SK-N-SH (cell line): ENCODE data around the gene NOS1. TPM values are rescaled to one million over a fixed set of nuclear protein-coding genes. Genes with fewer than 3 reads are reported as not detected.

ENCODE experiments used
- CTCF ChIA-PET: fragments of 300-600, 350-600 bp; formaldehyde crosslinking; extraction: SDS; loops from one replicate; lab custom pipeline; 2021; lab: Yijun Ruan, JAX
- POLR2A ChIA-PET: fragments of 350-600 bp; sonication (Branson Sonifier 250); formaldehyde crosslinking; extraction: SDS; loops from one replicate; lab custom pipeline; 2020; ENCODE audit warnings: antibody characterized with exemption, inconsistent platforms; lab: Yijun Ruan, JAX
- DNase-seq: peaks from one replicate; pipeline ENCODE4 v3.0.0; 2012
- H2AFZ ChIP-seq: fragments of 200-600 bp; sonication (generic); 2 replicates; pipeline ENCODE4 v1.8.1; 2016; ENCODE audit warnings: antibody characterized with exemption, mild to moderate bottlenecking, low read depth
- H3F3A ChIP-seq: fragments of 200-600 bp; sonication (generic); replicated peaks from 2 replicates; pipeline ENCODE3; 2016; ENCODE audit warnings: antibody characterized with exemption, mild to moderate bottlenecking; ENCODE audit not compliant: insufficient read depth
- H3K27ac ChIP-seq, 2 experiments: fragments of 200-500 bp in 1 of 2; fragments of 200-600 bp in 1 of 2; sonication (Bioruptor generic) in 1 of 2; sonication (generic), shearing (Covaris generic) in 1 of 2; 2 replicates each; pipeline versions ENCODE4 v1.5.1 to v1.6.1; 2014 to 2016; ENCODE audit warnings: low read depth in 2 of 2, inconsistent platforms in 1 of 2, low read length in 1 of 2, mild to moderate bottlenecking in 1 of 2, mixed read lengths in 1 of 2
- H3K27me3 ChIP-seq: fragments of 200-600 bp; sonication (generic), shearing (Covaris generic); 2 replicates; pipeline ENCODE4 v1.6.1; 2016; ENCODE audit warnings: mixed run types; ENCODE audit not compliant: insufficient read depth
- H3K36me3 ChIP-seq, 2 experiments: fragments of 200-500 bp in 1 of 2; fragments of 200-600 bp in 1 of 2; sonication (Bioruptor generic) in 1 of 2; sonication (generic) in 1 of 2; replicated peaks in 1 of 2; 2 replicates each; pipeline versions ENCODE3 to v1.5.1; 2014 to 2016; ENCODE audit warnings: low read length in 1 of 2, mild to moderate bottlenecking in 1 of 2; ENCODE audit not compliant: insufficient read depth in 2 of 2, control insufficient read depth in 1 of 2
- H3K4me1 ChIP-seq, 2 experiments: fragments of 200-500 bp in 1 of 2; fragments of 200-600 bp in 1 of 2; sonication (Bioruptor generic) in 1 of 2; sonication (generic), shearing (Covaris generic) in 1 of 2; 2 replicates each; pipeline versions ENCODE4 v1.5.1 to v1.6.1; 2014 to 2016; ENCODE audit warnings: low read depth in 1 of 2, low read length in 1 of 2, mixed run types in 1 of 2; ENCODE audit not compliant: insufficient read depth in 2 of 2, control insufficient read depth in 1 of 2
- H3K4me2 ChIP-seq: fragments of 200-600 bp; sonication (generic), shearing (Covaris generic); 2 replicates; pipeline ENCODE4 v1.6.1; 2017; ENCODE audit warnings: mixed run types
- H3K4me3 ChIP-seq, 2 experiments: fragments of 200-500 bp in 1 of 2; fragments of 200-600 bp in 1 of 2; sonication (Bioruptor generic) in 1 of 2; sonication (generic), shearing (Covaris generic) in 1 of 2; 2 replicates each; pipeline versions ENCODE4 v1.5.1 to v1.8.1; 2014 to 2016; ENCODE audit warnings: low read depth in 2 of 2, inconsistent platforms in 1 of 2, low read length in 1 of 2, mild to moderate bottlenecking in 1 of 2, mixed read lengths in 1 of 2, moderate library complexity in 1 of 2
- H3K79me2 ChIP-seq: fragments of 200-600 bp; sonication (generic); 2 replicates; pipeline ENCODE4 v1.8.1; 2017; ENCODE audit warnings: mild to moderate bottlenecking; ENCODE audit not compliant: insufficient read depth
- H3K9ac ChIP-seq: fragments of 200-600 bp; sonication (generic); 2 replicates; pipeline ENCODE4 v1.6.1; 2017; ENCODE audit warnings: mixed run types
- H3K9me2 ChIP-seq: fragments of 200-600 bp; sonication (generic); 2 replicates; pipeline ENCODE4 v1.6.1; 2017; ENCODE audit warnings: mixed run types
- H3K9me3 ChIP-seq: fragments of 200-600 bp; sonication (generic); 2 replicates; pipeline ENCODE4 v1.6.1; 2017; ENCODE audit warnings: mixed run types, mild to moderate bottlenecking, moderate library complexity
- H4K20me1 ChIP-seq: fragments of 200-600 bp; sonication (generic); 2 replicates; pipeline ENCODE4 v1.6.1; 2017; ENCODE audit warnings: mild to moderate bottlenecking, mixed run types; ENCODE audit not compliant: insufficient read depth
- CTCF ChIP-seq: fragments of 200-600 bp; sonication (generic); IDR thresholded peaks from 2 replicates; pipeline ENCODE4 v1.6.1; 2017; ENCODE audit warnings: antibody characterized with exemption, mild to moderate bottlenecking, moderate library complexity
- EZH2phosphoT487 ChIP-seq: fragments of 200-600 bp; sonication (generic); IDR thresholded peaks from 2 replicates; pipeline ENCODE4 v1.6.1; 2017; ENCODE audit warnings: low read depth, mixed run types, mild to moderate bottlenecking, antibody characterized with exemption, moderate library complexity, borderline replicate concordance
- FOSL2 ChIP-seq: IDR thresholded peaks from 2 replicates; pipeline ENCODE4 v1.4.0; 2012; ENCODE audit warnings: low read depth, mild to moderate bottlenecking, moderate library complexity, borderline replicate concordance
- FOXM1 ChIP-seq: IDR thresholded peaks from 2 replicates; pipeline ENCODE4 v1.4.0; 2012; ENCODE audit warnings: low read depth, mild to moderate bottlenecking
- GABPA ChIP-seq: IDR thresholded peaks from 2 replicates; pipeline ENCODE4 v1.4.0; 2012; ENCODE audit warnings: low read depth, mild to moderate bottlenecking
- IRF3 ChIP-seq: fragments of 150-350 bp; IDR thresholded peaks from 2 replicates; pipeline ENCODE4 v1.6.1; 2016; ENCODE audit warnings: mild to moderate bottlenecking, low read depth, low read length
- JUND ChIP-seq: IDR thresholded peaks from 2 replicates; pipeline ENCODE4 v1.4.0; 2012
- RCOR1 ChIP-seq: fragments of 150-350 bp; IDR thresholded peaks from 2 replicates; pipeline ENCODE4 v1.6.1; 2017; ENCODE audit warnings: antibody characterized with exemption, low read length
- RFX5 ChIP-seq: IDR thresholded peaks from 2 replicates; pipeline ENCODE4 v1.6.1; 2012; ENCODE audit warnings: mild to moderate bottlenecking, improper control_type of control experiment, low read length
- SMC3 ChIP-seq: IDR thresholded peaks from 2 replicates; pipeline ENCODE4 v1.6.1; 2012; ENCODE audit warnings: low read depth, low read length, improper control_type of control experiment
- TAF1 ChIP-seq: IDR thresholded peaks from 2 replicates; pipeline ENCODE4 v1.6.1; 2012; ENCODE audit warnings: low read depth, mild to moderate bottlenecking, low read length, moderate library complexity, borderline replicate concordance
- WGBS: methylation state at CpG from one replicate; pipeline ENCODE4 v1.1.6; 2017; ENCODE audit warnings: low lambda C conversion rate; 5-methylcytosine and 5-hydroxymethylcytosine counted together
- polyA plus RNA-seq, 3 experiments: library from polyadenylated mRNA; depleted of rRNA; stranded (reverse); fragments of >200 nt; gene quantifications; 2 replicates each; pipeline ENCODE4 v1.2.3, GENCODE V29; 2012

Gene NOS1
- polyA plus RNA-seq, 1 of the 3 experiments (the other 2 are of a cell fraction), result 0.02 TPM

GRCh38 chr12:117189725-117190209 lies 171.7 kb downstream of the NOS1 start (continued):
- TF ChIP-seq CTCF (no peak), RFX5 (no peak), SMC3 (no peak), TAF1 (no peak), FOXM1 (no peak), FOSL2 (no peak)

GRCh38 chr12:117188961-117189724 lies 172.3 kb downstream of the NOS1 start:
- WGBS, result 33% methylated on average over 25 of the region's 25 CpGs
- TF ChIP-seq FOXM1 (no peak), SMC3 (no peak), EZH2phosphoT487 (no peak), IRF3 (no peak), RCOR1 (0 out of 2 replicates have a peak, but pooled peaks have one; percentile 8), GABPA (no peak), CTCF (no peak), JUND (no peak), RFX5 (no peak)
- Histone ChIP-seq H3K79me2 (peaks cover 37% of the 10 kb centered on the region), H3K4me1 (peaks cover 4 to 10% of the 10 kb centered on the region in 2 experiments; a peak in 3 of 4 replicates), H2AFZ (peak overlapping the region; percentile 72), H3F3A (peaks cover 4% of the 10 kb centered on the region), H3K4me2 (peak overlapping the region; percentile 74), H3K9me2 (no peaks in the 10 kb centered on the region), H3K9me3 (no peaks in the 10 kb centered on the region), H3K9ac (peak overlapping the region; percentile 69), H4K20me1 (no peaks in the 10 kb centered on the region), H3K4me3 (peak overlapping the region; percentile 70 to 78), H3K36me3 (peaks cover 19 to 24% of the 10 kb centered on the region in 2 experiments), H3K27ac (peak overlapping the region in 1 of 2 experiments; percentile 23; a peak in 1 of 4 replicates), H3K27me3 (no peaks in the 10 kb centered on the region)
- POLR2A ChIA-PET, result interaction anchor here (0.6 to 1.1 kb wide), 2 partner anchors 9 to 164 kb away, joined by 3 to 4 read pairs; no protein-coding TSS in a partner anchor
- DNase-seq, result no peak
- CTCF ChIA-PET, result interaction anchor here (0.9 to 1.1 kb wide), 4 partner anchors 11 to 47 kb away, joined by 3 to 4 read pairs (median 3); no protein-coding TSS in a partner anchor
